ENCODE data around the gene SRP72.

The SRP72 gene

GRCh38 chr4:56450342-56450741 is 17.1 kb upstream of the SRP72 start:
- no CpG with 5 or more reads among the region's 1 CpG for WGBS, 2 donors (ENCODE audit: extremely low coverage in 2 of 2, insufficient read length in 2 of 2, insufficient replicate concordance in 1 of 2)
- no peaks in the 10 kb centered on the region for H3K79me1 ChIP-seq (ENCODE audit: low read depth, low read length)
- no peak overlapping the region for H2BK5ac ChIP-seq (ENCODE audit: low read length)
- no peak overlapping the region for H4K8ac ChIP-seq (ENCODE audit: low read depth, low read length)
- no peak overlapping the region for H3K14ac ChIP-seq (ENCODE audit: low read length)
- H3K27me3 ChIP-seq (ENCODE audit: control insufficient read depth in 3 of 3, insufficient read depth in 3 of 3, low read depth in 1 of 3, low read length in 3 of 3) = no peaks in the 10 kb centered on the region
- H3K4me3 ChIP-seq (ENCODE audit: low read length in 2 of 2) = no peak overlapping the region
- DNase-seq (ENCODE audit: low spot score) = no peak
- no peak overlapping the region for H3K4ac ChIP-seq (ENCODE audit: low read length)
- no peak overlapping the region for H2AFZ ChIP-seq (ENCODE audit: low read length)
- H3K4me1 ChIP-seq (ENCODE audit: control insufficient read depth in 2 of 2, insufficient read depth in 1 of 2, low read depth in 1 of 2, low read length in 2 of 2) = no peaks in the 10 kb centered on the region
- H2BK15ac ChIP-seq (ENCODE audit: low read length) = no peak overlapping the region
- no peak overlapping the region for H3K23ac ChIP-seq (ENCODE audit: low read depth, low read length, poor library complexity)
- no peak overlapping the region for H3K9ac ChIP-seq (ENCODE audit: low read depth, low read length, poor library complexity)
- H2BK12ac ChIP-seq (ENCODE audit: low read length) = no peak overlapping the region
- no peaks in the 10 kb centered on the region for H3K9me3 ChIP-seq (replicated peaks in 1 of 2; ENCODE audit: control insufficient read depth in 2 of 2, insufficient read depth in 1 of 2, low read depth in 1 of 2, low read length in 2 of 2)
- peaks cover 20 to 98% of the 10 kb centered on the region in 2 donors for H3K36me3 ChIP-seq (replicated peaks in 1 of 2; ENCODE audit: control insufficient read depth in 2 of 2, insufficient read depth in 2 of 2, low read length in 2 of 2)
- H3K18ac ChIP-seq (ENCODE audit: low read length) = no peak overlapping the region
- no peak overlapping the region for H4K91ac ChIP-seq (ENCODE audit: low read depth, low read length, poor library complexity)
- H3K4me2 ChIP-seq (ENCODE audit: insufficient read depth, low read length, poor library complexity, severe bottlenecking) = no peak overlapping the region
- no peak overlapping the region for H2AK5ac ChIP-seq (ENCODE audit: low read depth, low read length)
- no peak overlapping the region for H3K27ac ChIP-seq (replicated peaks; ENCODE audit: low read length)
- H2BK120ac ChIP-seq (ENCODE audit: low read depth, low read length) = no peak overlapping the region

GRCh38 chr4:56460085-56460484 is 7.3 kb upstream of the SRP72 start:
- no peak overlapping the region for H3K4ac ChIP-seq (ENCODE audit: low read length)
- no peak overlapping the region for H3K23ac ChIP-seq (ENCODE audit: low read depth, low read length, poor library complexity)
- H2AK5ac ChIP-seq (ENCODE audit: low read depth, low read length) = no peak overlapping the region
- no peaks in the 10 kb centered on the region for H3K4me1 ChIP-seq (ENCODE audit: control insufficient read depth in 2 of 2, insufficient read depth in 1 of 2, low read depth in 1 of 2, low read length in 2 of 2)
- no peak overlapping the region for H2BK120ac ChIP-seq (ENCODE audit: low read depth, low read length)
- no peak overlapping the region for H2AFZ ChIP-seq (ENCODE audit: low read length)
- H3K79me1 ChIP-seq (ENCODE audit: low read depth, low read length) = no peaks in the 10 kb centered on the region
- no peak overlapping the region for H3K14ac ChIP-seq (ENCODE audit: low read length)
- H3K9ac ChIP-seq (ENCODE audit: low read depth, low read length, poor library complexity) = no peak overlapping the region
- H3K27ac ChIP-seq (replicated peaks; ENCODE audit: low read length) = no peak overlapping the region
- no peak overlapping the region for H3K4me2 ChIP-seq (ENCODE audit: insufficient read depth, low read length, poor library complexity, severe bottlenecking)
- no peak overlapping the region for H3K18ac ChIP-seq (ENCODE audit: low read length)
- no peaks in the 10 kb centered on the region for H3K27me3 ChIP-seq (ENCODE audit: control insufficient read depth in 3 of 3, insufficient read depth in 3 of 3, low read depth in 1 of 3, low read length in 3 of 3)
- H4K91ac ChIP-seq (ENCODE audit: low read depth, low read length, poor library complexity) = no peak overlapping the region
- no peak overlapping the region for H2BK5ac ChIP-seq (ENCODE audit: low read length)
- no peak overlapping the region for H4K8ac ChIP-seq (ENCODE audit: low read depth, low read length)
- H2BK12ac ChIP-seq (ENCODE audit: low read length) = no peak overlapping the region
- H3K4me3 ChIP-seq (ENCODE audit: low read length in 2 of 2) = no peak overlapping the region
- no peak overlapping the region for H2BK15ac ChIP-seq (ENCODE audit: low read length)
- no peaks in the 10 kb centered on the region for H3K9me3 ChIP-seq (replicated peaks in 1 of 2; ENCODE audit: control insufficient read depth in 2 of 2, insufficient read depth in 1 of 2, low read depth in 1 of 2, low read length in 2 of 2)
- H3K36me3 ChIP-seq (replicated peaks in 1 of 2; ENCODE audit: control insufficient read depth in 2 of 2, insufficient read depth in 2 of 2, low read length in 2 of 2) = peaks cover 32 to 89% of the 10 kb centered on the region in 2 donors
- no peak for DNase-seq (ENCODE audit: low spot score)
- no CpG with 5 or more reads among the region's 3 CpGs for WGBS, 2 donors (ENCODE audit: extremely low coverage in 2 of 2, insufficient read length in 2 of 2, insufficient replicate concordance in 1 of 2)

- H2BK15ac ChIP-seq (ENCODE audit: low read length) = no peak overlapping the region
- no peak overlapping the region for H3K4me3 ChIP-seq (ENCODE audit: low read length in 2 of 2)
- no peak overlapping the region for H2BK5ac ChIP-seq (ENCODE audit: low read length)
- H3K4ac ChIP-seq (ENCODE audit: low read length) = no peak overlapping the region
- no peak overlapping the region for H2AK5ac ChIP-seq (ENCODE audit: low read depth, low read length)
- no peak overlapping the region for H3K9ac ChIP-seq (ENCODE audit: low read depth, low read length, poor library complexity)
- no peak overlapping the region for H2AFZ ChIP-seq (ENCODE audit: low read length)
- no peak overlapping the region for H2BK120ac ChIP-seq (ENCODE audit: low read depth, low read length)
- H3K79me1 ChIP-seq (ENCODE audit: low read depth, low read length) = peaks cover 2% of the 10 kb centered on the region
- H2BK12ac ChIP-seq (ENCODE audit: low read length) = no peak overlapping the region
- no peak for DNase-seq (ENCODE audit: low spot score)
- H3K18ac ChIP-seq (ENCODE audit: low read length) = no peak overlapping the region
- no peaks in the 10 kb centered on the region for H3K9me3 ChIP-seq (replicated peaks in 1 of 2; ENCODE audit: control insufficient read depth in 2 of 2, insufficient read depth in 1 of 2, low read depth in 1 of 2, low read length in 2 of 2)
- H3K4me1 ChIP-seq (ENCODE audit: control insufficient read depth in 2 of 2, insufficient read depth in 1 of 2, low read depth in 1 of 2, low read length in 2 of 2) = peaks cover 0 to 4% of the 10 kb centered on the region in 2 donors
- H3K4me2 ChIP-seq (ENCODE audit: insufficient read depth, low read length, poor library complexity, severe bottlenecking) = no peak overlapping the region
- no peak overlapping the region for H4K8ac ChIP-seq (ENCODE audit: low read depth, low read length)
- H3K14ac ChIP-seq (ENCODE audit: low read length) = no peak overlapping the region
- H3K36me3 ChIP-seq (replicated peaks in 1 of 2; ENCODE audit: control insufficient read depth in 2 of 2, insufficient read depth in 2 of 2, low read length in 2 of 2) = peaks cover 21 to 76% of the 10 kb centered on the region in 2 donors
- no peak overlapping the region for H4K91ac ChIP-seq (ENCODE audit: low read depth, low read length, poor library complexity)
- no peak overlapping the region for H3K23ac ChIP-seq (ENCODE audit: low read depth, low read length, poor library complexity)
- H3K27ac ChIP-seq (replicated peaks; ENCODE audit: low read length) = no peak overlapping the region
- no peaks in the 10 kb centered on the region for H3K27me3 ChIP-seq (ENCODE audit: control insufficient read depth in 3 of 3, insufficient read depth in 3 of 3, low read depth in 1 of 3, low read length in 3 of 3)
These were observed 5.3 kb upstream of the SRP72 start for GRCh38 chr4:56462157-56462556.

GRCh38 chr4:56463711-56464110 is 3.7 kb upstream of the SRP72 start:
- Histone ChIP-seq H4K91ac (ENCODE audit: low read depth, low read length, poor library complexity) (no peak overlapping the region), H2BK15ac (ENCODE audit: low read length) (no peak overlapping the region), H3K27ac (replicated peaks; ENCODE audit: low read length) (no peak overlapping the region), H3K23ac (ENCODE audit: low read depth, low read length, poor library complexity) (no peak overlapping the region), H3K18ac (ENCODE audit: low read length) (no peak overlapping the region), H3K4me1 (ENCODE audit: control insufficient read depth in 2 of 2, insufficient read depth in 1 of 2, low read depth in 1 of 2, low read length in 2 of 2) (peaks cover 0 to 5% of the 10 kb centered on the region in 2 donors), H3K14ac (ENCODE audit: low read length) (no peak overlapping the region), H3K79me1 (ENCODE audit: low read depth, low read length) (peaks cover 2% of the 10 kb centered on the region), H3K27me3 (ENCODE audit: control insufficient read depth in 3 of 3, insufficient read depth in 3 of 3, low read depth in 1 of 3, low read length in 3 of 3) (no peaks in the 10 kb centered on the region), H3K9ac (ENCODE audit: low read depth, low read length, poor library complexity) (no peak overlapping the region), H2BK12ac (ENCODE audit: low read length) (no peak overlapping the region), H3K4me3 (ENCODE audit: low read length in 2 of 2) (no peak overlapping the region), H2BK120ac (ENCODE audit: low read depth, low read length) (no peak overlapping the region), H2AK5ac (ENCODE audit: low read depth, low read length) (no peak overlapping the region), H2AFZ (ENCODE audit: low read length) (no peak overlapping the region), H4K8ac (ENCODE audit: low read depth, low read length) (no peak overlapping the region), H3K36me3 (replicated peaks in 1 of 2; ENCODE audit: control insufficient read depth in 2 of 2, insufficient read depth in 2 of 2, low read length in 2 of 2) (peaks cover 17 to 60% of the 10 kb centered on the region in 2 donors), H3K4ac (ENCODE audit: low read length) (no peak overlapping the region), H3K9me3 (replicated peaks in 1 of 2; ENCODE audit: control insufficient read depth in 2 of 2, insufficient read depth in 1 of 2, low read depth in 1 of 2, low read length in 2 of 2) (no peaks in the 10 kb centered on the region), H2BK5ac (ENCODE audit: low read length) (no peak overlapping the region), H3K4me2 (ENCODE audit: insufficient read depth, low read length, poor library complexity, severe bottlenecking) (no peak overlapping the region)
- no peak for DNase-seq (ENCODE audit: low spot score)
- WGBS, 2 donors (ENCODE audit: extremely low coverage in 2 of 2, insufficient read length in 2 of 2, insufficient replicate concordance in 1 of 2) = no CpG with 5 or more reads among the region's 5 CpGs
